Natural killer cell (primary cell): Measurements from ENCODE around the gene RCOR3. TPM values are rescaled to one million over a fixed set of nuclear protein-coding genes. Genes with fewer than 3 reads are reported as not detected.
"Not testable (repeated sequence)": the region's sequence is repeated elsewhere in the genome, so short reads cannot be mapped to it uniquely, and the experiment has no call there.

Source experiments
- ATAC-seq, 3 donors: fragments of 150-1000 bp in 2 of 3; fragments of 200-7000 bp in 1 of 3; cut with Tn5 transposase; 1 replicate in 1 of 3; 2 replicates in 2 of 3; pipeline ENCODE4 v1.10.0; 2021; ENCODE audit warnings: mild to moderate bottlenecking in 2 of 3, moderate library complexity in 2 of 3
- DNase-seq, 2 donors: peaks; one replicate each; pipeline versions ENCODE4 v3.0.0 to v3.0.0-alpha.2; 2013 to 2021; ENCODE audit warnings: mixed read lengths in 1 of 2
- H3K27ac ChIP-seq: one replicate; pipeline ENCODE4 v1.5.1; 2013; ENCODE audit warnings: mild to moderate bottlenecking, low read length
- H3K27me3 ChIP-seq: one replicate; pipeline ENCODE4 v1.6.1; 2013; ENCODE audit warnings: low read length; ENCODE audit not compliant: control insufficient read depth, insufficient read depth
- H3K36me3 ChIP-seq: one replicate; pipeline ENCODE4 v1.6.1; 2013; ENCODE audit warnings: low read length; ENCODE audit not compliant: control insufficient read depth, insufficient read depth
- H3K4me1 ChIP-seq: one replicate; pipeline ENCODE4 v1.6.1; 2013; ENCODE audit warnings: low read length; ENCODE audit not compliant: control insufficient read depth, insufficient read depth
- H3K4me3 ChIP-seq: one replicate; pipeline ENCODE4 v1.5.1; 2013; ENCODE audit warnings: low read length
- H3K9me3 ChIP-seq: one replicate; pipeline ENCODE4 v1.6.1; 2013; ENCODE audit warnings: low read length; ENCODE audit not compliant: control insufficient read depth, insufficient read depth
- H3K27ac Mint-ChIP-seq, 2 donors: one replicate each; pipeline ENCODE4 v1.8.0; 2022; ENCODE audit warnings: mild to moderate bottlenecking in 2 of 2, mixed read lengths in 2 of 2, moderate library complexity in 1 of 2
- H3K27me3 Mint-ChIP-seq, 2 donors: one replicate each; pipeline ENCODE4 v1.8.0; 2022; ENCODE audit warnings: low read depth in 2 of 2, mixed read lengths in 2 of 2
- H3K36me3 Mint-ChIP-seq: one replicate; pipeline ENCODE4 v1.8.0; 2022; ENCODE audit warnings: mixed read lengths
- H3K4me1 Mint-ChIP-seq, 2 donors: one replicate each; pipeline ENCODE4 v1.8.0; 2022; ENCODE audit warnings: mixed read lengths in 2 of 2
- H3K4me3 Mint-ChIP-seq: one replicate; pipeline ENCODE4 v1.8.0; 2022; ENCODE audit warnings: mild to moderate bottlenecking, moderate library complexity, mixed read lengths
- H3K9me3 Mint-ChIP-seq, 2 donors: one replicate each; pipeline ENCODE4 v1.8.0; 2022; ENCODE audit warnings: mixed read lengths in 2 of 2
- WGBS: methylation state at CpG from one replicate; pipeline ENCODE4 v1.1.7; 2013; ENCODE audit warnings: missing lambda C conversion rate; ENCODE audit not compliant: insufficient coverage; 5-methylcytosine and 5-hydroxymethylcytosine counted together
- intact Hi-C: fragments of 100-400 bp; cut with micrococcal nuclease; formaldehyde crosslinking; loops from one replicate; pipeline ENCODE4 v1.14.2; 2022
- total RNA-seq, 4 donors: library from RNA; stranded (reverse); fragments of 120-200 nt in 1 of 4; gene quantifications; one replicate each; pipeline versions ENCODE4 v1.2.3 to v1.2.4, GENCODE V29; 2013 to 2022
- TF ChIP-seq, protein P1 (sequence below): fragments of 200-600 bp; IDR thresholded peaks from one replicate; pipeline ENCODE4 v1.8.0; 2022; ENCODE audit warnings: antibody characterized with exemption

The RCOR3 gene
- total RNA-seq, 3 donors from 2014 or later (not counting 1 experiment from before 2014, with no cell fraction given) = 70.9 to 99.2 (median 78.6) TPM

DNA sequence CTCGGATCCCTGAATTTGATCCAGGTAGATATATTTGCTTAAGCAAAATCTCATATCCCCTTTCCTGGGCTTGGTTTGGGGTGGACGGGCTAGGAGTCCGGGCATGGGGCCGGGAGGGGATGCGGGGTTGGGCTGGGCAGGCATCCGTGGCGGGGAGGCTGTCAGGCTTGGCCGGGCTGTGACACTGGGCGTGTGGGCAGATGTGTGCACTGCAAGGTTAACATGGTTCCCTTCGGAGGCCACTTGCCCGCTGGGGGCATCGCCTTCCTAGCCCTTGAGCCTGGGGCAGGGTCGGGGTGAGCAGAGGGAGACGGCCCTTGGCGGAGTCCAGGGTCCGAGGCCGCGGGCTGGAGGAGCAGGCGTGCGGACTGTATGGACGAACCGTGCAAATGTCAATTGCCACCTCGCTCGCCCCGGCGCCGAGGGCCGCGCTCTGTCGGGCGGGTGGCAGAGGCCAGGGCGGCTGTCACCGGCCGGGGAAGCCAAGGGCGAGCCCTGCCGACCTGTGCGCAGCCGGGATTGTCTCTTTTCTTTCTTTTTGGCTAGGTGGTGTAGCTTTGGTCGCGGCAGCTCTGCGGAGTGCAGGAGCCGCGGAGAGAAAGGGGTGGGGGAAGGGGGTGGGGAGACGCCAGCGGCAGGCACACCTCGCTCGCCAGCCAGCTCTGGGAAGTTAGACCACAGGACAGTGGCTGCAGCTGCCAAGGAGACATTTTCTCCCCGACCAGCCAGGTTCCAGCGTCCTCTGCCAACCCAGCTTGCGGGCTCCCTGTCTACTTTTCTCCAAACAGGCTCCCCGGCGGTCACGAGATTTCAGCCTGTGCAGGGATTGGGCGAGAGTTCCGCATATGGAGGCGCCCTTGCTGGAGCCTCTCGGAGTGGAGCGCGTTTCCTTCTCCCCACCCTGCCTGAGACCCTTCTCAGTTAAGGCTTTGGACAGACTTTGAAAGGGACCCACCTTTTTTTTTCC lies 1.3 kb downstream of the RCOR3 start:
- no peaks in the 10 kb centered on the region for H3K9me3 ChIP-seq
- Mint-ChIP-seq H3K4me1 (peaks cover 29 to 32% of the 10 kb centered on the region in 2 donors), H3K27ac (peak overlapping the region; percentile 94 to 96), H3K9me3 (no peaks in the 10 kb centered on the region), H3K27me3 (no peaks in the 10 kb centered on the region), H3K4me3 (peak overlapping the region; percentile 95), H3K36me3 (no peaks in the 10 kb centered on the region)
- peak overlapping the region; percentile 90 for H3K27ac ChIP-seq
- intact Hi-C loops = loop anchor here (2.0 kb wide), 1 partner anchor 122 kb away; no protein-coding TSS in a partner anchor
- TF ChIP-seq, protein P1, sequence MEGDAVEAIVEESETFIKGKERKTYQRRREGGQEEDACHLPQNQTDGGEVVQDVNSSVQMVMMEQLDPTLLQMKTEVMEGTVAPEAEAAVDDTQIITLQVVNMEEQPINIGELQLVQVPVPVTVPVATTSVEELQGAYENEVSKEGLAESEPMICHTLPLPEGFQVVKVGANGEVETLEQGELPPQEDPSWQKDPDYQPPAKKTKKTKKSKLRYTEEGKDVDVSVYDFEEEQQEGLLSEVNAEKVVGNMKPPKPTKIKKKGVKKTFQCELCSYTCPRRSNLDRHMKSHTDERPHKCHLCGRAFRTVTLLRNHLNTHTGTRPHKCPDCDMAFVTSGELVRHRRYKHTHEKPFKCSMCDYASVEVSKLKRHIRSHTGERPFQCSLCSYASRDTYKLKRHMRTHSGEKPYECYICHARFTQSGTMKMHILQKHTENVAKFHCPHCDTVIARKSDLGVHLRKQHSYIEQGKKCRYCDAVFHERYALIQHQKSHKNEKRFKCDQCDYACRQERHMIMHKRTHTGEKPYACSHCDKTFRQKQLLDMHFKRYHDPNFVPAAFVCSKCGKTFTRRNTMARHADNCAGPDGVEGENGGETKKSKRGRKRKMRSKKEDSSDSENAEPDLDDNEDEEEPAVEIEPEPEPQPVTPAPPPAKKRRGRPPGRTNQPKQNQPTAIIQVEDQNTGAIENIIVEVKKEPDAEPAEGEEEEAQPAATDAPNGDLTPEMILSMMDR = no peak
- H3K4me3 ChIP-seq = peak overlapping the region; percentile 97
- no peaks in the 10 kb centered on the region for H3K36me3 ChIP-seq
- peak; percentile 11 to 16 (median 14) for ATAC-seq
- peak; percentile 45 to 77 for DNase-seq
- peaks cover 13% of the 10 kb centered on the region for H3K4me1 ChIP-seq
- H3K27me3 ChIP-seq = no peaks in the 10 kb centered on the region
- under 1% methylated on average over 59 of the region's 59 CpGs for WGBS

DNA sequence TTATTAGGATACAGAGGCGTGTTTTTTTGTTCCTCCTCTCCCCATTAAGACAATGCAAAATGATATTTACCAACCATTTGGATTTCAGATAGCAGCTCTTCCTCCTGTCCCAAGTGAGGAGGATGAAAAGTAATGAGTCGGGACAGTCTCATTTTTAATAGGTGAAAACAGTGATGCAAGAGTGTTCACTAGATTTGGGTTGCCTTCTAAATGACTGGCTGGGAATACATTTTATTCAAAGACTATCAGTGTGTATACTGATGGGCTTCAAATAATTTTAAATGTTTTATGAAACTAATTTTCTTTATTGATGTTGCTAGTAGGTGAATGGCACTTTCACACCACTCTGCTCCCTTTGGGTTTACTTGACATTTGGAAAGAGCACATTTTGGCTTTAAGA lies 2.1 kb downstream of the RCOR3 start:
- Mint-ChIP-seq H3K27ac (peak overlapping the region; percentile 94 to 96), H3K27me3 (no peaks in the 10 kb centered on the region), H3K9me3 (no peaks in the 10 kb centered on the region), H3K4me3 (peak overlapping the region; percentile 95), H3K4me1 (peaks cover 29 to 37% of the 10 kb centered on the region in 2 donors), H3K36me3 (no peaks in the 10 kb centered on the region)
- no peak for ATAC-seq
- no peaks in the 10 kb centered on the region for H3K36me3 ChIP-seq
- intact Hi-C loops = loop anchor here (2.0 kb wide), 1 partner anchor 122 kb away; no protein-coding TSS in a partner anchor
- WGBS = 67% methylated on average over 1 of the region's 2 CpGs
- H3K9me3 ChIP-seq = no peaks in the 10 kb centered on the region
- peak in 1 of 2 donors; percentile 11 for DNase-seq
- peak overlapping the region; percentile 28 for H3K27ac ChIP-seq
- TF ChIP-seq, protein P1 = no peak
- H3K4me3 ChIP-seq = peak overlapping the region; percentile 97
- peaks cover 13% of the 10 kb centered on the region for H3K4me1 ChIP-seq
- no peaks in the 10 kb centered on the region for H3K27me3 ChIP-seq

- H3K4me3 Mint-ChIP-seq, H3K36me3 Mint-ChIP-seq, H3K4me1 ChIP-seq, H3K27ac ChIP-seq, intact Hi-C loops, H3K36me3 ChIP-seq, DNase-seq, ATAC-seq, H3K4me3 ChIP-seq, H3K27ac Mint-ChIP-seq, H3K27me3 ChIP-seq, H3K27me3 Mint-ChIP-seq, H3K9me3 Mint-ChIP-seq, H3K9me3 ChIP-seq: not testable (repeated sequence)
- WGBS = no CpG with 5 or more reads among the region's 5 CpGs
- H3K4me1 Mint-ChIP-seq = peaks cover 20 to 35% of the 10 kb centered on the region in 2 donors
Observed at GRCh38 chr1:211263022-211263421, 3.9 kb downstream of the RCOR3 start.

DNA sequence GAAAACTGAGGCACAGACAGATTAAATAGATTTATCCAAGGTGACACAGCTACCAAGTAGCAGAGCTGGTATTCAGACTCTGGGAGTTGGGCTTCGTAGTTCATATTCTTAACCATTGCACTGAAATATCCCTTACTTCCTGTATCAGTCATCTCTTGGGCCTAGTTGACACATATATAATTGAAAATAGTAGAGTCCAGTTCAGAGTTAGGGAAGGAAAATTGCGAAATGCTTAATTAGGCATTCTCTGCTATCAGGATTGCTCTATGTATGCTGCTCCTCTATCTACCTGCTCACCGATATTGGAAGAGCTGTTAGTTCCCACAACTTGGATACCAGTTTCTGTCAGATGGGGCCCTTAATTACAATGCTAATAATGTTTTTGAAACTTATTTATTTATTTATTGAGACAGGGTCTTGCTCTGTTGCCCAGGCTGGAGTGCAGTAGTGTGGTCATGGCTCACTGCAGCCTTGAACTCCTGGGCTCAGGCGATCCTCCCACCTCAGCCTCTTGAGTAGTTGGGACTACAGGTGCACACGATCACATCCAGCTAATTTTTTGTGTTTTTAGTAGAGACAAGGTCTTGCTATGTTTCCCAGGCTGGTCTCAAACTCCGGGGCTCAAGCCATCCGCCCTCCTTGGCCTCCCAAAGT lies 8.2 kb downstream of the RCOR3 start:
- intact Hi-C loops = no loop called here
- 97% methylated on average over 7 of the region's 7 CpGs for WGBS
- peak overlapping the region in 1 of 2 donors; percentile 73 for H3K27ac Mint-ChIP-seq
- Histone ChIP-seq H3K27me3 (no peaks in the 10 kb centered on the region), H3K4me1 (no peaks in the 10 kb centered on the region), H3K36me3 (peaks cover 19% of the 10 kb centered on the region), H3K4me3 (no peak overlapping the region), H3K27ac (no peak overlapping the region), H3K9me3 (no peaks in the 10 kb centered on the region)
- TF ChIP-seq, protein P1 = no peak
- no peak overlapping the region for H3K4me3 Mint-ChIP-seq
- H3K27me3 Mint-ChIP-seq = no peaks in the 10 kb centered on the region
- H3K9me3 Mint-ChIP-seq = no peaks in the 10 kb centered on the region
- no peak for ATAC-seq
- H3K36me3 Mint-ChIP-seq = no peaks in the 10 kb centered on the region
- DNase-seq = no peak
- H3K4me1 Mint-ChIP-seq = peaks cover 5 to 22% of the 10 kb centered on the region in 2 donors
